Measurements from ENCODE around the gene SLC18A3. TPM values are rescaled to one million over a fixed set of nuclear protein-coding genes. Genes with fewer than 3 reads are reported as not detected.

Gene SLC18A3
- total RNA-seq, 1 donor from 2014 or later, result 1.6 TPM

- peaks cover 14% of the 10 kb centered on the region for H3K4me1 Mint-ChIP-seq (ENCODE audit: unreplicated experiment)
- DNase-seq (ENCODE audit: extremely low spot score, unreplicated experiment), result no peak
- H3K27ac Mint-ChIP-seq, result no peak overlapping the region
- peak overlapping the region; percentile 82 for H3K4me3 Mint-ChIP-seq
- peaks cover 85% of the 10 kb centered on the region for H3K27me3 Mint-ChIP-seq
- no peaks in the 10 kb centered on the region for H3K9me3 Mint-ChIP-seq
- peaks cover 7% of the 10 kb centered on the region for H3K36me3 Mint-ChIP-seq
- TF ChIP-seq CTCF (conservative IDR thresholded peaks at IDR 0.05), result no peak
These were observed 612 bp upstream of the SLC18A3 start for GRCh38 chr10:49609283-49610113.

- H3K36me3 Mint-ChIP-seq, result peaks cover 7% of the 10 kb centered on the region
- no peak for DNase-seq (ENCODE audit: extremely low spot score, unreplicated experiment)
These were observed 502 bp downstream of the SLC18A3 start for GRCh38 chr10:49610458-49611165.

DNA sequence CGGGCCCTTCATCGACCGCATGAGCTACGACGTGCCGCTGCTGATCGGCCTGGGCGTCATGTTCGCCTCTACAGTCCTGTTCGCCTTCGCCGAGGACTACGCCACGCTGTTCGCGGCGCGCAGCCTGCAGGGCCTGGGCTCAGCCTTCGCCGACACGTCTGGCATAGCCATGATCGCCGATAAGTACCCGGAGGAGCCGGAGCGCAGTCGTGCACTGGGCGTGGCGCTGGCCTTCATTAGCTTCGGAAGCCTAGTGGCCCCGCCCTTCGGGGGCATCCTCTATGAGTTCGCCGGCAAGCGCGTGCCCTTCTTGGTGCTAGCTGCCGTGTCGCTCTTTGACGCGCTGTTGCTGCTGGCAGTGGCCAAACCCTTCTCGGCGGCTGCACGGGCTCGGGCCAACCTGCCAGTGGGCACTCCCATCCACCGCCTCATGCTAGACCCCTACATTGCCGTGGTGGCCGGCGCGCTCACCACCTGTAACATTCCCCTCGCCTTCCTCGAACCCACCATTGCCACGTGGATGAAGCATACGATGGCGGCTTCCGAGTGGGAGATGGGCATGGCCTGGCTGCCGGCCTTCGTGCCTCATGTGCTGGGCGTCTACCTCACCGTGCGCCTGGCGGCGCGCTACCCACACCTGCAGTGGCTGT, 1.2 kb downstream of the SLC18A3 start:
- Mint-ChIP-seq H3K36me3 (peaks cover 7% of the 10 kb centered on the region), H3K4me1 (ENCODE audit: unreplicated experiment) (peaks cover 14% of the 10 kb centered on the region), H3K27me3 (peaks cover 86% of the 10 kb centered on the region), H3K9me3 (no peaks in the 10 kb centered on the region), H3K27ac (no peak overlapping the region), H3K4me3 (peak overlapping the region; percentile 74)
- no peak for DNase-seq (ENCODE audit: extremely low spot score, unreplicated experiment)
- TF ChIP-seq CTCF (conservative IDR thresholded peaks at IDR 0.05), result no peak

More at GRCh38 chr10:49610458-49611165, 502 bp downstream of the SLC18A3 start:
- Mint-ChIP-seq H3K9me3 (no peaks in the 10 kb centered on the region), H3K27me3 (peaks cover 85% of the 10 kb centered on the region), H3K4me3 (peak overlapping the region; percentile 61), H3K4me1 (ENCODE audit: unreplicated experiment) (peaks cover 14% of the 10 kb centered on the region), H3K27ac (no peak overlapping the region)
- no peak for TF ChIP-seq CTCF (conservative IDR thresholded peaks at IDR 0.05)

DNA sequence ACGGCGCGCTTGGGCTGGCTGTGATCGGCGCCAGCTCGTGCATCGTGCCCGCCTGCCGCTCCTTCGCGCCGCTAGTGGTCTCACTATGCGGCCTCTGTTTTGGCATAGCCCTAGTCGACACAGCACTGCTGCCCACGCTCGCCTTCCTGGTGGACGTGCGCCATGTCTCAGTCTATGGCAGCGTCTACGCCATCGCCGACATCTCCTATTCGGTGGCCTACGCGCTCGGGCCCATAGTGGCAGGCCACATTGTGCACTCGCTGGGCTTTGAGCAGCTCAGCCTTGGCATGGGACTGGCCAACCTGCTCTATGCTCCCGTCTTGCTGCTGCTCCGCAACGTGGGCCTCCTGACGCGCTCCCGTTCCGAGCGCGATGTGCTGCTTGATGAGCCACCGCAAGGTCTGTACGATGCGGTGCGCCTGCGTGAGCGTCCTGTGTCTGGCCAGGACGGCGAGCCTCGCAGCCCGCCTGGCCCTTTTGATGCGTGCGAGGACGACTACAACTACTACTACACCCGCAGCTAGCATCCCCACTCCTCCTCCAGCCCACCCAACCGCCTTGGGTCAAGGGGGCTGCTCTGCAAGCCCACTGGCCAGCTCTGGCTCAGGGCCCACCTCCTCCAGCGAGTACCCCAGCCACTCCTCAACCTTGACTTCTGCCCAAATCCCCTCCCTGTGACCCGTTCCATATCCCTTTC, 1.9 kb downstream of the SLC18A3 start:
- DNase-seq (ENCODE audit: extremely low spot score, unreplicated experiment), result no peak
- Mint-ChIP-seq H3K27me3 (peaks cover 86% of the 10 kb centered on the region), H3K9me3 (no peaks in the 10 kb centered on the region), H3K4me1 (ENCODE audit: unreplicated experiment) (peaks cover 14% of the 10 kb centered on the region), H3K4me3 (peak overlapping the region; percentile 77), H3K36me3 (peaks cover 7% of the 10 kb centered on the region), H3K27ac (no peak overlapping the region)
- no peak for TF ChIP-seq CTCF (conservative IDR thresholded peaks at IDR 0.05)

GRCh38 chr10:49612513-49613164, 2.5 kb downstream of the SLC18A3 start:
- peak overlapping the region; percentile 77 for H3K4me3 Mint-ChIP-seq
- no peak overlapping the region for H3K27ac Mint-ChIP-seq
- peaks cover 14% of the 10 kb centered on the region for H3K4me1 Mint-ChIP-seq (ENCODE audit: unreplicated experiment)
- no peak for TF ChIP-seq CTCF (conservative IDR thresholded peaks at IDR 0.05)
- no peaks in the 10 kb centered on the region for H3K9me3 Mint-ChIP-seq
- H3K27me3 Mint-ChIP-seq, result peaks cover 86% of the 10 kb centered on the region
- peaks cover 7% of the 10 kb centered on the region for H3K36me3 Mint-ChIP-seq
- no peak for DNase-seq (ENCODE audit: extremely low spot score, unreplicated experiment)
